Astrocyte (in vitro differentiated cells and primary cell): Measurements from ENCODE around the gene EXOC6. TPM values are rescaled to one million over a fixed set of nuclear protein-coding genes. Genes with fewer than 3 reads are reported as not detected.

Experiments used
- DNase-seq: peaks from one replicate; pipeline ENCODE4 v3.0.0-alpha.2; 2010; ENCODE audit warnings: low read depth
- FAIRE-seq: peaks from 2 replicates; lab custom pipeline; 2011; peaks lifted over from hg19 to GRCh38; lab: Jason Lieb, UNC
- H2AFZ ChIP-seq: 2 replicates; pipeline ENCODE4 v1.6.0; 2012; ENCODE audit warnings: low read depth, low read length, inconsistent platforms
- H3K27ac ChIP-seq: 2 replicates; pipeline ENCODE4 v1.5.1; 2011; ENCODE audit warnings: low read depth, low read length, inconsistent platforms
- H3K27me3 ChIP-seq: 2 replicates; pipeline ENCODE4 v1.6.0; 2011; ENCODE audit warnings: low read length, inconsistent platforms; ENCODE audit not compliant: insufficient read depth
- H3K36me3 ChIP-seq: 2 replicates; pipeline ENCODE4 v1.5.1; 2011; ENCODE audit warnings: low read length, inconsistent platforms; ENCODE audit not compliant: insufficient read depth
- H3K4me1 ChIP-seq: 2 replicates; pipeline ENCODE4 v1.5.1; 2011; ENCODE audit warnings: low read length, inconsistent platforms; ENCODE audit not compliant: insufficient read depth
- H3K4me2 ChIP-seq: 2 replicates; pipeline ENCODE4 v1.6.0; 2012; ENCODE audit warnings: low read length, inconsistent platforms
- H3K4me3 ChIP-seq: 2 replicates; pipeline ENCODE4 v1.5.1; 2011; ENCODE audit warnings: low read depth, mild to moderate bottlenecking, low read length, inconsistent platforms; ENCODE audit not compliant: insufficient read depth
- H3K79me2 ChIP-seq: 2 replicates; pipeline ENCODE4 v1.6.0; 2012; ENCODE audit warnings: mild to moderate bottlenecking, low read length, inconsistent platforms; ENCODE audit not compliant: insufficient read depth
- H3K9ac ChIP-seq: 2 replicates; pipeline ENCODE4 v1.6.0; 2012; ENCODE audit warnings: mild to moderate bottlenecking, low read length, inconsistent platforms
- H3K9me3 ChIP-seq: 2 replicates; pipeline ENCODE4 v1.5.1; 2012; ENCODE audit warnings: low read depth, mild to moderate bottlenecking, low read length, inconsistent platforms; ENCODE audit not compliant: insufficient read depth
- H4K20me1 ChIP-seq: 2 replicates; pipeline ENCODE4 v1.6.0; 2012; ENCODE audit warnings: low read length, inconsistent platforms; ENCODE audit not compliant: insufficient read depth
- H3K27ac Mint-ChIP-seq: one replicate; pipeline ENCODE4 v1.8.0; 2021; ENCODE audit warnings: mild to moderate bottlenecking, mixed read lengths; ENCODE audit not compliant: unreplicated experiment
- H3K27me3 Mint-ChIP-seq: one replicate; pipeline ENCODE4 v1.8.0; 2021; ENCODE audit warnings: low read depth, mixed read lengths; ENCODE audit not compliant: unreplicated experiment
- H3K36me3 Mint-ChIP-seq: one replicate; pipeline ENCODE4 v1.8.0; 2021; ENCODE audit warnings: low read depth, mixed read lengths; ENCODE audit not compliant: unreplicated experiment
- H3K4me1 Mint-ChIP-seq: one replicate; pipeline ENCODE4 v1.8.0; 2021; ENCODE audit warnings: low read depth, mixed read lengths; ENCODE audit not compliant: unreplicated experiment
- H3K4me3 Mint-ChIP-seq: one replicate; pipeline ENCODE4 v1.8.0; 2021; ENCODE audit warnings: mild to moderate bottlenecking, moderate library complexity, mixed read lengths; ENCODE audit not compliant: unreplicated experiment
- H3K9me3 Mint-ChIP-seq: one replicate; pipeline ENCODE4 v1.8.0; 2021; ENCODE audit warnings: mild to moderate bottlenecking, mixed read lengths; ENCODE audit not compliant: unreplicated experiment
- EZH2 ChIP-seq: IDR thresholded peaks from 2 replicates; pipeline ENCODE4 v1.6.1; 2012; ENCODE audit warnings: mild to moderate bottlenecking, low read length, inconsistent platforms; ENCODE audit not compliant: insufficient read depth
- total RNA-seq: library from RNA; stranded (reverse); gene quantifications from 2 replicates; pipeline ENCODE4 v1.2.1, GENCODE V29; 2021
- TF ChIP-seq, protein P1 (sequence below): IDR thresholded peaks from 2 replicates; pipeline ENCODE4 v1.5.1; 2011; ENCODE audit warnings: low read depth, mild to moderate bottlenecking, inconsistent platforms, low read length, moderate library complexity; ENCODE audit not compliant: insufficient read depth

Gene EXOC6
- total RNA-seq, 1 donor from 2014 or later = 4.9 TPM

- no peak overlapping the region for H3K27ac ChIP-seq
Measured at GRCh38 chr10:92830478-92831389, 17.6 kb upstream of the EXOC6 start.

GRCh38 chr10:92832121-92832520 is 16.2 kb upstream of the EXOC6 start:
- Histone ChIP-seq H3K4me3 (no peak overlapping the region), H3K4me2 (no peak overlapping the region), H3K79me2 (no peaks in the 10 kb centered on the region), H3K4me1 (peaks cover 16% of the 10 kb centered on the region), H3K36me3 (no peaks in the 10 kb centered on the region), H2AFZ (no peak overlapping the region), H3K9me3 (no peaks in the 10 kb centered on the region), H4K20me1 (no peaks in the 10 kb centered on the region), H3K27me3 (no peaks in the 10 kb centered on the region), H3K27ac (no peak overlapping the region), H3K9ac (no peak overlapping the region)
- TF ChIP-seq, protein P1, sequence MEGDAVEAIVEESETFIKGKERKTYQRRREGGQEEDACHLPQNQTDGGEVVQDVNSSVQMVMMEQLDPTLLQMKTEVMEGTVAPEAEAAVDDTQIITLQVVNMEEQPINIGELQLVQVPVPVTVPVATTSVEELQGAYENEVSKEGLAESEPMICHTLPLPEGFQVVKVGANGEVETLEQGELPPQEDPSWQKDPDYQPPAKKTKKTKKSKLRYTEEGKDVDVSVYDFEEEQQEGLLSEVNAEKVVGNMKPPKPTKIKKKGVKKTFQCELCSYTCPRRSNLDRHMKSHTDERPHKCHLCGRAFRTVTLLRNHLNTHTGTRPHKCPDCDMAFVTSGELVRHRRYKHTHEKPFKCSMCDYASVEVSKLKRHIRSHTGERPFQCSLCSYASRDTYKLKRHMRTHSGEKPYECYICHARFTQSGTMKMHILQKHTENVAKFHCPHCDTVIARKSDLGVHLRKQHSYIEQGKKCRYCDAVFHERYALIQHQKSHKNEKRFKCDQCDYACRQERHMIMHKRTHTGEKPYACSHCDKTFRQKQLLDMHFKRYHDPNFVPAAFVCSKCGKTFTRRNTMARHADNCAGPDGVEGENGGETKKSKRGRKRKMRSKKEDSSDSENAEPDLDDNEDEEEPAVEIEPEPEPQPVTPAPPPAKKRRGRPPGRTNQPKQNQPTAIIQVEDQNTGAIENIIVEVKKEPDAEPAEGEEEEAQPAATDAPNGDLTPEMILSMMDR = no peak
- TF ChIP-seq EZH2 = no peak
- Mint-ChIP-seq H3K36me3 (peaks cover 1% of the 10 kb centered on the region), H3K27me3 (no peaks in the 10 kb centered on the region), H3K9me3 (no peaks in the 10 kb centered on the region), H3K27ac (no peak overlapping the region), H3K4me1 (no peaks in the 10 kb centered on the region), H3K4me3 (no peak overlapping the region)
- DNase-seq (no peak), FAIRE-seq (no peak)

More at GRCh38 chr10:92830478-92831389, 17.6 kb upstream of the EXOC6 start:
- no peaks in the 10 kb centered on the region for H3K79me2 ChIP-seq
- no peaks in the 10 kb centered on the region for H3K27me3 ChIP-seq
- no peaks in the 10 kb centered on the region for H3K27me3 Mint-ChIP-seq
- H4K20me1 ChIP-seq = no peaks in the 10 kb centered on the region
- no peaks in the 10 kb centered on the region for H3K4me1 Mint-ChIP-seq
- no peak overlapping the region for H3K27ac Mint-ChIP-seq
- H3K9ac ChIP-seq = no peak overlapping the region
- no peaks in the 10 kb centered on the region for H3K36me3 ChIP-seq
- no peak overlapping the region for H3K4me3 Mint-ChIP-seq
- H3K9me3 Mint-ChIP-seq = no peaks in the 10 kb centered on the region
- no peak for DNase-seq
- no peak overlapping the region for H3K4me3 ChIP-seq
- H3K36me3 Mint-ChIP-seq = peaks cover 1% of the 10 kb centered on the region
- H3K4me1 ChIP-seq = peaks cover 16% of the 10 kb centered on the region
- no peaks in the 10 kb centered on the region for H3K9me3 ChIP-seq
- H3K4me2 ChIP-seq = no peak overlapping the region
- peak overlapping the region; percentile 45 for H2AFZ ChIP-seq
- TF ChIP-seq, protein P1 = no peak
- TF ChIP-seq EZH2 = no peak
- FAIRE-seq = no peak
